ENCODE data around the gene B3GNT9. TPM values are rescaled to one million over a fixed set of nuclear protein-coding genes. Genes with fewer than 3 reads are reported as not detected.

The B3GNT9 gene
- total and polyA plus RNA-seq, 8 donors = 16.2 to 29.4 (median 19.9) TPM

- H3K27ac ChIP-seq = no peak overlapping the region
- H3K9me3 ChIP-seq = no peaks in the 10 kb centered on the region
- H3K4me3 ChIP-seq = no peak overlapping the region
- no peak for TF ChIP-seq CTCF (IDR thresholded peaks at IDR 0.05)
- peaks cover 12 to 66% of the 10 kb centered on the region in 2 donors for H3K4me1 ChIP-seq
- DNase-seq = no peak
- no peak for ATAC-seq
- intact Hi-C loops (cut with DNase I) = no loop called here
- H3K36me3 ChIP-seq = no peaks in the 10 kb centered on the region
- no peaks in the 10 kb centered on the region for H3K27me3 ChIP-seq
Measured at GRCh38 chr16:67112591-67113399, 38.0 kb downstream of the B3GNT9 start.

GRCh38 chr16:67111951-67112444 is 38.8 kb downstream of the B3GNT9 start:
- H3K36me3 ChIP-seq = no peaks in the 10 kb centered on the region
- H3K27me3 ChIP-seq = no peaks in the 10 kb centered on the region
- peak overlapping the region in 1 of 2 donors; percentile 99 for H3K4me3 ChIP-seq
- no peak for TF ChIP-seq CTCF (IDR thresholded peaks at IDR 0.05)
- peaks cover 12 to 58% of the 10 kb centered on the region in 2 donors for H3K4me1 ChIP-seq
- ATAC-seq (no peak), DNase-seq (no peak)
- H3K9me3 ChIP-seq = no peaks in the 10 kb centered on the region
- no peak overlapping the region for H3K27ac ChIP-seq
- intact Hi-C loops (cut with DNase I) = no loop called here

- ATAC-seq = peak; percentile 98
- Histone ChIP-seq H3K4me1 (peaks cover 12 to 55% of the 10 kb centered on the region in 2 donors), H3K4me3 (peak within 1 kb of the TSS; percentile 97 to 99), H3K36me3 (no peaks in the 10 kb centered on the region), H3K9me3 (no peaks in the 10 kb centered on the region), H3K27ac (peak within 1 kb of the TSS; percentile 84 to 88), H3K27me3 (no peaks in the 10 kb centered on the region)
- intact Hi-C loops (cut with DNase I) = no loop called here
- peak; percentile 94 to 100 (median 94) for DNase-seq
- TF ChIP-seq CTCF (IDR thresholded peaks at IDR 0.05) = no peak
Measured at GRCh38 chr16:67109407-67110135, 41.2 kb downstream of the B3GNT9 start, which contains the start of gene PHAF1. Gene PHAF1, plus strand, starts transcription at chr16:67109941. Its CDS starts 235 bp downstream, at chr16:67110176.

GRCh38 chr16:67108931-67109406 is 41.8 kb downstream of the B3GNT9 start:
- peak overlapping the region; percentile 84 to 88 for H3K27ac ChIP-seq
- intact Hi-C loops (cut with DNase I) = no loop called here
- H3K4me3 ChIP-seq = peak overlapping the region; percentile 97 to 99
- DNase-seq (peak in 1 of 4 donors; percentile 34), ATAC-seq (no peak)
- H3K36me3 ChIP-seq = no peaks in the 10 kb centered on the region
- H3K9me3 ChIP-seq = no peaks in the 10 kb centered on the region
- no peaks in the 10 kb centered on the region for H3K27me3 ChIP-seq
- TF ChIP-seq CTCF (IDR thresholded peaks at IDR 0.05) = no peak
- H3K4me1 ChIP-seq = peaks cover 12 to 58% of the 10 kb centered on the region in 2 donors

- no peak for ATAC-seq
- H3K36me3 ChIP-seq = no peaks in the 10 kb centered on the region
- intact Hi-C loops (cut with DNase I) = no loop called here
- H3K27ac ChIP-seq = no peak overlapping the region
- no peaks in the 10 kb centered on the region for H3K27me3 ChIP-seq
- DNase-seq = no peak
- no peaks in the 10 kb centered on the region for H3K9me3 ChIP-seq
- H3K4me1 ChIP-seq = peaks cover 12 to 58% of the 10 kb centered on the region in 2 donors
- TF ChIP-seq CTCF (IDR thresholded peaks at IDR 0.05) = no peak
- no peak overlapping the region for H3K4me3 ChIP-seq
Measured at GRCh38 chr16:67108489-67108888, 42.3 kb downstream of the B3GNT9 start.

Measured in left lung (tissue), 10 donors.